PC-3 (cell line): ENCODE results near the gene IL7R.

Experiments used
- CTCF ChIP-seq: fragments of 300-600 bp; sonication (generic); conservative IDR thresholded peaks from 2 replicates; pipeline ENCODE4 v1.5.1; 2017; ENCODE audit warnings: antibody characterized with exemption, low read depth, mild to moderate bottlenecking, low read length
- EZH2phosphoT487 ChIP-seq: fragments of 300-600 bp; sonication (generic); IDR thresholded peaks from 2 replicates; pipeline ENCODE4 v1.6.1; 2018; ENCODE audit warnings: mild to moderate bottlenecking, antibody characterized with exemption, low read length, borderline replicate concordance

GRCh38 chr5:35833224-35833623, 23.5 kb upstream of the IL7R start:
- TF ChIP-seq CTCF: no peak
- no peak for TF ChIP-seq EZH2phosphoT487
